ENCODE data around the gene MEAK7. TPM values are rescaled to one million over a fixed set of nuclear protein-coding genes. Genes with fewer than 3 reads are reported as not detected.
A peak's percentile ranks its signal among the peaks of the same experiment; 100 is the strongest.

The MEAK7 gene
- total RNA-seq, 1 experiment from 2014 or later: 19.2 TPM

GRCh38 chr16:84486126-84486525 is 18.3 kb downstream of the MEAK7 start:
- CTCF ChIA-PET: no interaction called here
- Histone ChIP-seq H4K20me1 (ENCODE audit: low read length) (no peaks in the 10 kb centered on the region), H3F3A (ENCODE audit: low read length, unreplicated experiment) (no peaks in the 10 kb centered on the region), H3K9ac (ENCODE audit: low read length) (no peak overlapping the region), H3K4me1 (ENCODE audit: insufficient read depth, low read length) (no peaks in the 10 kb centered on the region), H3K4me2 (ENCODE audit: low read length) (no peak overlapping the region), H3K27me3 (ENCODE audit: low read length) (no peaks in the 10 kb centered on the region), H3K27ac (ENCODE audit: low read length) (no peak overlapping the region), H3K4me3 (ENCODE audit: low read length) (no peak overlapping the region), H3K36me3 (ENCODE audit: low read depth, low read length) (peaks cover 24% of the 10 kb centered on the region; the same call in 1 of the 2 replicates), H2AFZ (ENCODE audit: low read length) (no peak overlapping the region), H3K79me2 (ENCODE audit: low read length) (no peaks in the 10 kb centered on the region), H3K9me3 (ENCODE audit: low read length) (no peaks in the 10 kb centered on the region), H3K9me2 (replicated peaks; ENCODE audit: low read length) (no peaks in the 10 kb centered on the region)
- intact Hi-C loops (cut with micrococcal nuclease): no loop called here
- POLR2A ChIA-PET (ENCODE audit: unreplicated experiment): no interaction called here
- BruUV-seq (replicated peaks): no TSS peak
- ATAC-seq: no peak
- no peak for TF ChIP-seq EZH2phosphoT487 (IDR thresholded peaks at IDR 0.05; ENCODE audit: borderline replicate concordance, low read length)
- no peak for TF ChIP-seq EZH2 (IDR thresholded peaks at IDR 0.05; ENCODE audit: low read length, unreplicated experiment)
- TF ChIP-seq CTCF (conservative IDR thresholded peaks at IDR 0.05; ENCODE audit: low read depth, low read length): no peak
- DNase-seq: no peak

DNA sequence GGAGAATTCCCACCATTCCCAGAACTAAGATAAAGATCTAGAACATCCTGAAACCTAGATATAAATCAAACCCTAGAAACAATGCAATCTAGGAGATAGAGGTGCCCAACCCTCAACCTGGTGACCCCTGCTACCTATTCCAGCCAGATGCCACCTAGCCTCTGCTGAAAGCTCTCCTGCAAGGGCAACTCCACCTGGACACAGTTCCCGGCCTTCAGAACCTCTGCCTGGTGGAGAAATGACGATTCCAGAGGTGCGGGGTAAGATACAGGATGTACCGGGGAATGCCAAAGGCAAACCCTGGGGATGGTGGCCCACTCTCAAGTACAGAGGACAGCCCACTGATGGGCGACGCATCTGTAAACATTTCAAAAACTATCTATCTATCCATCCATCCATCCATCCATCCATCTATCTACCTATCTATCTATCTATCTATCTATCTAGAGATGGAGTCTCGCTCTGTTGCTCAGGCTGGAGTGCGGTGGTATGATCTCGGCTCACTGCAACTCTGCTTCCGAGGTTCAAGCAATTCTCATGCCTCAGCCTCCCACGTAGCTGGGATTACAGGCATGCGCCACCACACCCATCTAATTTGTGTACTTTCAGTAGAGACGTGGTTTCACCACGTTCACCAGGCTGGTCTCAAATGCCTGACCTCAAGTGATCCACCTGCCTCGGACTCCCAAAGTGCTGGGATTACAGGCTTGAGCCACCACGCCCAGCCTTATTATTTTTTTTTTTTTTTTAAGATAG is 19.0 kb downstream of the MEAK7 start:
- no peaks in the 10 kb centered on the region for H3K9me2 ChIP-seq (replicated peaks; ENCODE audit: low read length)
- no peaks in the 10 kb centered on the region for H3K9me3 ChIP-seq (ENCODE audit: low read length)
- DNase-seq: no peak
- ChIA-PET POLR2A (ENCODE audit: unreplicated experiment) (no interaction called here), CTCF (no interaction called here)
- no peak overlapping the region for H3K4me2 ChIP-seq (ENCODE audit: low read length)
- H3K79me2 ChIP-seq (ENCODE audit: low read length): no peaks in the 10 kb centered on the region
- H2AFZ ChIP-seq (ENCODE audit: low read length): no peak overlapping the region
- intact Hi-C loops (cut with micrococcal nuclease): loop anchor here (2.0 kb wide), 1 partner anchor 209 kb away; no protein-coding TSS in a partner anchor
- peaks cover 24% of the 10 kb centered on the region; the same call in 1 of the 2 replicates for H3K36me3 ChIP-seq (ENCODE audit: low read depth, low read length)
- ATAC-seq: no peak
- no peak overlapping the region for H3K9ac ChIP-seq (ENCODE audit: low read length)
- H4K20me1 ChIP-seq (ENCODE audit: low read length): no peaks in the 10 kb centered on the region
- H3K27ac ChIP-seq (ENCODE audit: low read length): no peak overlapping the region
- H3K27me3 ChIP-seq (ENCODE audit: low read length): no peaks in the 10 kb centered on the region
- H3K4me3 ChIP-seq (ENCODE audit: low read length): no peak overlapping the region
- H3K4me1 ChIP-seq (ENCODE audit: insufficient read depth, low read length): no peaks in the 10 kb centered on the region
- TF ChIP-seq EZH2phosphoT487 (IDR thresholded peaks at IDR 0.05; ENCODE audit: borderline replicate concordance, low read length) (no peak), EZH2 (IDR thresholded peaks at IDR 0.05; ENCODE audit: low read length, unreplicated experiment) (no peak), CTCF (conservative IDR thresholded peaks at IDR 0.05; ENCODE audit: low read depth, low read length) (no peak)
- no peaks in the 10 kb centered on the region for H3F3A ChIP-seq (ENCODE audit: low read length, unreplicated experiment)
- no TSS peak for BruUV-seq (replicated peaks)

GRCh38 chr16:84484579-84485254 is 19.7 kb downstream of the MEAK7 start:
- ATAC-seq (no peak), DNase-seq (peak; percentile 49)
- Histone ChIP-seq H3K9me3 (ENCODE audit: low read length) (no peaks in the 10 kb centered on the region), H3K9ac (ENCODE audit: low read length) (no peak overlapping the region), H2AFZ (ENCODE audit: low read length) (no peak overlapping the region), H3K4me3 (ENCODE audit: low read length) (no peak overlapping the region), H4K20me1 (ENCODE audit: low read length) (no peaks in the 10 kb centered on the region), H3K27me3 (ENCODE audit: low read length) (no peaks in the 10 kb centered on the region), H3K4me1 (ENCODE audit: insufficient read depth, low read length) (no peaks in the 10 kb centered on the region), H3F3A (ENCODE audit: low read length, unreplicated experiment) (no peaks in the 10 kb centered on the region), H3K9me2 (replicated peaks; ENCODE audit: low read length) (no peaks in the 10 kb centered on the region), H3K4me2 (ENCODE audit: low read length) (no peak overlapping the region), H3K79me2 (ENCODE audit: low read length) (no peaks in the 10 kb centered on the region), H3K27ac (ENCODE audit: low read length) (no peak overlapping the region), H3K36me3 (ENCODE audit: low read depth, low read length) (peaks cover 19% of the 10 kb centered on the region; the same call in 1 of the 2 replicates)
- TF ChIP-seq EZH2phosphoT487 (IDR thresholded peaks at IDR 0.05; ENCODE audit: borderline replicate concordance, low read length): no peak
- peak; percentile 75 for TF ChIP-seq CTCF (conservative IDR thresholded peaks at IDR 0.05; ENCODE audit: low read depth, low read length)
- TF ChIP-seq EZH2 (IDR thresholded peaks at IDR 0.05; ENCODE audit: low read length, unreplicated experiment): no peak
- no TSS peak for BruUV-seq (replicated peaks)
- POLR2A ChIA-PET (ENCODE audit: unreplicated experiment): no interaction called here
- intact Hi-C loops (cut with micrococcal nuclease): loop anchor here (2.0 kb wide), 1 partner anchor 208 kb away; no protein-coding TSS in a partner anchor
- CTCF ChIA-PET: no interaction called here
